ENCODE results near the gene DNPH1. TPM values are rescaled to one million over a fixed set of nuclear protein-coding genes. Genes with fewer than 3 reads are reported as not detected.

Gene DNPH1
- total RNA-seq, 4 donors from 2014 or later: 42.3 to 87.6 (median 69.2) TPM

- peak overlapping the region in 2 of 4 donors; percentile 39 to 50 for H3K4me3 ChIP-seq
- DNase-seq (no peak), ATAC-seq (no peak)
- H3K4me1 ChIP-seq: peaks cover 0 to 8% of the 10 kb centered on the region in 2 donors
- in situ Hi-C loops (cut with MboI; ENCODE audit: low sequenced_read_pairs in 4 of 4): no loop called here
- intact Hi-C loops (cut with DNase I; ENCODE audit: low total_unique reads): no loop called here
- no peak for TF ChIP-seq CTCF (IDR thresholded peaks at IDR 0.05 in 4 of 5, conservative IDR thresholded peaks at IDR 0.05 in 1 of 5)
- TF ChIP-seq POLR2A (IDR thresholded peaks at IDR 0.05): no peak
- no peaks in the 10 kb centered on the region for H3K9me3 ChIP-seq
- H3K27ac ChIP-seq: no peak overlapping the region
- no peaks in the 10 kb centered on the region for H3K36me3 ChIP-seq
- peaks cover 12 to 15% (median 13%) of the 10 kb centered on the region in 3 donors for H3K27me3 ChIP-seq
Observed at GRCh38 chr6:43268782-43269272, 39.5 kb upstream of the DNPH1 start.

- no peak for TF ChIP-seq CTCF (IDR thresholded peaks at IDR 0.05 in 4 of 5, conservative IDR thresholded peaks at IDR 0.05 in 1 of 5)
- no peak for TF ChIP-seq POLR2A (IDR thresholded peaks at IDR 0.05)
- DNase-seq: no peak
- H3K4me3 ChIP-seq: no peak overlapping the region
- no peak for ATAC-seq
- H3K9me3 ChIP-seq: no peaks in the 10 kb centered on the region
- peaks cover 0 to 8% of the 10 kb centered on the region in 2 donors for H3K4me1 ChIP-seq
- in situ Hi-C loops (cut with MboI; ENCODE audit: low sequenced_read_pairs in 4 of 4) (no loop called here), intact Hi-C loops (cut with DNase I; ENCODE audit: low total_unique reads) (no loop called here)
- no peaks in the 10 kb centered on the region for H3K36me3 ChIP-seq
- peak overlapping the region in 1 of 4 donors; percentile 31 for H3K27ac ChIP-seq
- peaks cover 12 to 13% (median 12%) of the 10 kb centered on the region in 3 donors for H3K27me3 ChIP-seq
Observed at GRCh38 chr6:43268355-43268700, 39.0 kb upstream of the DNPH1 start.

GRCh38 chr6:43267619-43268354, 38.5 kb upstream of the DNPH1 start:
- in situ Hi-C loops (cut with MboI; ENCODE audit: low sequenced_read_pairs in 4 of 4): no loop called here
- peaks cover 0 to 8% of the 10 kb centered on the region in 2 donors for H3K4me1 ChIP-seq
- DNase-seq: no peak
- H3K4me3 ChIP-seq: no peak overlapping the region
- H3K9me3 ChIP-seq: no peaks in the 10 kb centered on the region
- intact Hi-C loops (cut with DNase I; ENCODE audit: low total_unique reads): no loop called here
- no peak for ATAC-seq
- TF ChIP-seq POLR2A (IDR thresholded peaks at IDR 0.05) (no peak), CTCF (IDR thresholded peaks at IDR 0.05 in 4 of 5, conservative IDR thresholded peaks at IDR 0.05 in 1 of 5) (no peak)
- H3K27me3 ChIP-seq: peaks cover 12 to 13% (median 12%) of the 10 kb centered on the region in 3 donors
- no peaks in the 10 kb centered on the region for H3K36me3 ChIP-seq
- no peak overlapping the region for H3K27ac ChIP-seq

- no peaks in the 10 kb centered on the region for H3K36me3 ChIP-seq
- no peak overlapping the region for H3K4me3 ChIP-seq
- ATAC-seq (no peak), DNase-seq (no peak)
- in situ Hi-C loops (cut with MboI; ENCODE audit: low sequenced_read_pairs in 4 of 4) (no loop called here), intact Hi-C loops (cut with DNase I; ENCODE audit: low total_unique reads) (no loop called here)
- H3K27ac ChIP-seq: no peak overlapping the region
- TF ChIP-seq CTCF (IDR thresholded peaks at IDR 0.05 in 4 of 5, conservative IDR thresholded peaks at IDR 0.05 in 1 of 5) (no peak), POLR2A (IDR thresholded peaks at IDR 0.05) (no peak)
- no peaks in the 10 kb centered on the region for H3K9me3 ChIP-seq
- H3K4me1 ChIP-seq: peaks cover 0 to 8% of the 10 kb centered on the region in 2 donors
- H3K27me3 ChIP-seq: peaks cover 8 to 13% (median 12%) of the 10 kb centered on the region in 3 donors
Observed at GRCh38 chr6:43265564-43265963, 36.3 kb upstream of the DNPH1 start.
